KOPT-K1 (cell line): ENCODE measurements around the gene SUGT1.
"Not testable (repeated sequence)": the region's sequence is repeated elsewhere in the genome, so short reads cannot be mapped to it uniquely, and the experiment has no call there.

Experiments
- H3K27ac ChIP-seq: fragments of 200-600 bp; sonication (generic); 2 replicates; pipeline ENCODE4 v1.5.1; 2016; ENCODE audit warnings: antibody characterized with exemption, mild to moderate bottlenecking, low read depth, low read length; ENCODE audit not compliant: poor library complexity, severe bottlenecking
- H3K36me3 ChIP-seq: fragments of 200-600 bp; sonication (generic); 2 replicates; pipeline ENCODE4 v1.5.1; 2017; ENCODE audit warnings: antibody characterized with exemption, mild to moderate bottlenecking, low read length, moderate library complexity; ENCODE audit not compliant: insufficient read depth
- H3K9me3 ChIP-seq: fragments of 200-600 bp; sonication (generic); 2 replicates; pipeline ENCODE4 v1.5.1; 2017; ENCODE audit warnings: antibody characterized with exemption, low read length, mild to moderate bottlenecking; ENCODE audit not compliant: insufficient read depth, poor library complexity, severe bottlenecking

SUGT1 gene

DNA sequence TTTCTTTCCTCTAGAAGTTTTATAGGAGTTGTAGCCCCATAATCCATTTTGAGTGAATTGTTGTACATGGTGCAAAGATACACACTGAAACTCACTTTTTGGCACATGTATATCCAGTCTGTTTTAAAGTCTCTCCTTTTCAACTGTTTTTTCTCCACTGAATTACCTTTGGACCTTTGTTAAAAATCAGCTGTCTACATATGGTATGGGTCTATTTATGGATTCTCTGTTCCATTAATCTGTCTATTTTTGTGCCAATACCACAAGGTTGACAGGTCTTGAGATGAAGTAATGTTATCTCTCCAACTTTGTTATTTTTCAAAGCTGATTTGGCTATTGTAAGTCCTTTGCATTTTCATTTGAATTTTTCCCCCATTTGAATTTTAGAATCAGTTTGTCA is 5.7 kb upstream of the SUGT1 start:
- no peak overlapping the region for H3K27ac ChIP-seq
- H3K9me3 ChIP-seq = no peaks in the 10 kb centered on the region
- peaks cover 43% of the 10 kb centered on the region for H3K36me3 ChIP-seq

- H3K9me3 ChIP-seq = no peaks in the 10 kb centered on the region
- H3K27ac ChIP-seq = peak overlapping the region; percentile 98
- H3K36me3 ChIP-seq = peaks cover 33% of the 10 kb centered on the region
Measured at GRCh38 chr13:52650731-52651130, 1.9 kb upstream of the SUGT1 start.

DNA sequence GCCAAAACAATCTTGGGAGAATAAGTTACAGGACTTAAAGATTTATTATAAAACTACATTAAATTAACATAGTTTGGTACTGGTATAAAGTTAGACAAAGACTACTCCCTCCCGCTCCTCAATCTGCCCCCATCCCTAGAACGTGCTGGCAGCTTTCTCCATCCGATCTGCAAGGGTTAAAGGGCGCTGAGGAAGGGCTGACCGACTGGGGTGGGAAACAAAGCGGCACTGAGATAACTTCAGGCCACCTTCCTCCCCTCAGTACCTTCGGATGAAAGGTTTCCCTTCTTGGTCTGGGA is 790 bp upstream of the SUGT1 start:
- Histone ChIP-seq H3K27ac (peak overlapping the region; percentile 98), H3K9me3 (no peaks in the 10 kb centered on the region), H3K36me3 (peaks cover 44% of the 10 kb centered on the region)

DNA sequence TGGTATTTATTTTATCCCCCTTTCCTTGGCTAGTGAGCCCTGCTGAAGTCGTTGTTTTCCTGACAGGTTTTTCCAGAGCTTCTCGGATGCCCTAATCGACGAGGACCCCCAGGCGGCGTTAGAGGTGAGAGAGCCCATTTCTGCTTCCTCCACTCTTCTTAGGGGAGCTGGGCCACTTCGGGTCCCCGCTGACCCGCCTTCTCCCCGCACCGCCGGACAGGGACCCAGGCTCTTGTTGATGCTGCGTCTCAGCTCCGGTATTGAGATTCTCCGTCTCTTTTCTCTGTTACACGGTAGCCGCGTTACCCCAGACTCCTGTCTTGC is 306 bp downstream of the SUGT1 start:
- H3K9me3 ChIP-seq = no peaks in the 10 kb centered on the region
- peak overlapping the region; percentile 98 for H3K27ac ChIP-seq
- H3K36me3 ChIP-seq = peaks cover 55% of the 10 kb centered on the region

DNA sequence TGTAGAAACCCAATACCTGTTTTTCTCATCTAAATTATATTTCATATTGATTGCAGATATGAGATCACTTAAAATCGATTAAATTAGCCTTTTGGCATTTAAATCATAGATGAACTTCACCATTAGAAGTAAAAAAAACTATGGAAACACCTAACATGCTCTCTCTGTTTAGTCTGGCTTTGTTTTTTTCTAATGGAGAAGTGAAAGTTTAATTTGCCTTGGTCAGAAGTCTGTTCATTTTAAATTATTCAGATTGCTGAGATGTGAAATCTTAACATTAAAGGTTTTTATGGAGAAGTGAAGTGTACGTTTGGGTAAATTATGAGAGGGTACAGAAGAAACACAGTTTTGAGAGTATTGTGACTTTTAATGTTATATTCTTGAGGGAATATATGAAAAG is 6.7 kb downstream of the SUGT1 start:
- Histone ChIP-seq H3K9me3 (no peaks in the 10 kb centered on the region), H3K27ac (no peak overlapping the region), H3K36me3 (peaks cover 94% of the 10 kb centered on the region)

DNA sequence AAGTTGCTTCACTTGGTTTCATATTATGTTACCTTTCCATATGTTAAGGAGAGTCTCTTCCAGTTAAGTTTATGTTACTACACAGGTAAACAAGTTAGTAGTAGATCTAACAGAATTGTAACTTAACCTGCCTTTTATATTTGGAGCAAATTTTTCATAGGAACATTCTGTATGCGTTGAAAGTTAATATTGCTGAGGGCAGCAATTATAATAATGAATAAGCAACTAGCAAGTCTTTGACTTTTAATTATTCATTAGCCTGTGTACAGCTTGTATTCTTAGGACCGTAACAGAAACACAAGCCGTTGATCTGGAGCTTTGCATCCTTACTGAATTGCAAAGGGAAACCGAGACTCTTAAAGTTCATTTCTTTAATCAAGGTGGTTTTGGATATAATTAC is 11.6 kb downstream of the SUGT1 start:
- Histone ChIP-seq H3K27ac (no peak overlapping the region), H3K36me3 (peaks cover 95% of the 10 kb centered on the region), H3K9me3 (no peaks in the 10 kb centered on the region)

- H3K36me3 ChIP-seq = peaks cover 97% of the 10 kb centered on the region
- no peaks in the 10 kb centered on the region for H3K9me3 ChIP-seq
- H3K27ac ChIP-seq = no peak overlapping the region
Measured at GRCh38 chr13:52665325-52665724, 12.7 kb downstream of the SUGT1 start.

DNA sequence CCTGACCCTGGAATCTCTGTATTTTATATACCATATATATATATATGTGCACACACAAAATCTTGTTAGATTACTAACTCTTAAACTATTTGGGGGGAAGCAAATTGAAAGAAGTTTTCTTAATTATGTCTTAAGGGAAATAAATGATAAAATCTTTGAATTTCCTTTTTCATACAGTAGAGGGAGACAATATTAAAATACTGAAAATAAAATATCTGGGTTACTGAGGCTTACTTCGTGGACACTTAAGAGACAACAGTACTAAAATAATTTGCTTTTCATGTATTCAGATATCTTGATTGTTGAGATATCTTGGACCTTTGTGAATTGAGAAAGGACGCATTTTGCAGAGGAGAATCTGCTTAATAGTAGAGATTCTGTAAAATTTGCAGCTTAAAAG is 17.0 kb downstream of the SUGT1 start:
- H3K36me3 ChIP-seq = peaks cover 91% of the 10 kb centered on the region
- H3K9me3 ChIP-seq = no peaks in the 10 kb centered on the region
- H3K27ac ChIP-seq = no peak overlapping the region

- Histone ChIP-seq H3K36me3 (peaks cover 91% of the 10 kb centered on the region), H3K9me3 (no peaks in the 10 kb centered on the region), H3K27ac (no peak overlapping the region)
Measured at GRCh38 chr13:52670726-52671125, 18.1 kb downstream of the SUGT1 start.

DNA sequence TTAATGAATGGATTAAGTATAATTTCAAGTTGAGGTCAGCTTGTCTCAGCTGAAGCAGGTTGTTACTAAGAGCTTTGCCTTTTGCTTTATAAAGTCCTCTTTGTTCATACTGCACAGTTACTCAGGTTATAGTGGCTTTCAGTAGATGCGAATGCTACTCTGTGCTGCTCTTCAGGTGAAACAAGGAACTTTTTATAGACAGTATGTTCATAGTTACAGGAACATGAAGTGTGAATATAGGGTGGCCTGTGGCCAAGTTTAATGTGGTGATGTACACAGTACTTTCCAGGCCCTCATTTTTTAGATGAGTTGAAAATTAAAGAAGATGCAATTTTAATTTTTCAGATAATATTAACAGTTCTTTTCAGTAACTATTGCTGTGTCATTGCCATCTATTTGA is 20.8 kb downstream of the SUGT1 start:
- no peak overlapping the region for H3K27ac ChIP-seq
- peaks cover 91% of the 10 kb centered on the region for H3K36me3 ChIP-seq
- no peaks in the 10 kb centered on the region for H3K9me3 ChIP-seq

DNA sequence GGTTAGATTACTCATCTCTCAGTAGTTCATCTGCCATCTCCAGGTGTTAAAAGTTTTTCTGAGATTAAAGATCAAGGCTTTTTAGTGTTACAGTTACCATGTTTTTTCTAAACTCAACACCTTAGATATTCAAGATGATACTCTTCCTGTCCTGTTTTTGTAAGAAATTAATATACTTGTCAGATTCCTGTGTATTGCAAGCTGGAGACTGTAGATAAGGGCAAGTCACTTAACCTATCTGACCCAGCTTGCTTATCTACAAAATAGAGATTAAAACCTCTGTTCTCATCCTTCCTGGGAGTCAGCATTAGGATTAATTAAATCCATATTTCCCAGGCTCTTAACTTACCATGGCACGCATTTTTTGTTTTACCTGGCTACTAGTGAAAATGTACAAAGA is 25.2 kb downstream of the SUGT1 start:
- peaks cover 93% of the 10 kb centered on the region for H3K36me3 ChIP-seq
- no peak overlapping the region for H3K27ac ChIP-seq

GRCh38 chr13:52685806-52686205 is 33.2 kb downstream of the SUGT1 start:
- not testable (repeated sequence) for H3K9me3 ChIP-seq, H3K27ac ChIP-seq
- peaks cover 78% of the 10 kb centered on the region for H3K36me3 ChIP-seq

More for the DNA sequence above, 25.2 kb downstream of the SUGT1 start:
- no peaks in the 10 kb centered on the region for H3K9me3 ChIP-seq

GRCh38 chr13:52686376-52686775 is 33.7 kb downstream of the SUGT1 start:
- H3K36me3 ChIP-seq = peaks cover 73% of the 10 kb centered on the region
- no peaks in the 10 kb centered on the region for H3K9me3 ChIP-seq
- no peak overlapping the region for H3K27ac ChIP-seq

- H3K27ac ChIP-seq = no peak overlapping the region
- H3K9me3 ChIP-seq = no peaks in the 10 kb centered on the region
- H3K36me3 ChIP-seq = peaks cover 9% of the 10 kb centered on the region; the same call in 1 of the 2 replicates
Measured at GRCh38 chr13:52695856-52696255, 43.2 kb downstream of the SUGT1 start.

DNA sequence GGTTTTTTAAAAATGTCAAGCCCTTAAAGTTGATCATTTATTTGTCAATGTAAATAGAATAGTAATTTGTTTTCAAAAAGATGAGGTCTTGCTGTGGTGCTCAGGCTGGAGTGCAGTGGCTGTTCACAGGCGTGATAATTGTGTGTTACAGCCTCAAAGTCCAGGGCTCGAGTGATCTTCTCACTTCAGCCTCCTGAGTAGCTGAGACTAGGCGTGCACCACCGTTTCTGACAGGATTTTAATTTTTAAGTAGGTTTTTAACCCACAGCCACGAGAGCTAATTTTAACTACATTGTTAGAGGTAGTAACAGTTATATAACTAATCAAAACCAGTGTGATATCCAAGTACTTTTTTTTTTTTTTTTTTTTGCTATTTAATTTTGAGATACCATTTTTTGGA is 43.9 kb downstream of the SUGT1 start:
- Histone ChIP-seq H3K36me3 (peaks cover 9% of the 10 kb centered on the region; the same call in 1 of the 2 replicates), H3K9me3 (no peaks in the 10 kb centered on the region), H3K27ac (no peak overlapping the region)

- H3K27ac ChIP-seq = no peak overlapping the region
- peaks cover 9% of the 10 kb centered on the region; the same call in 1 of the 2 replicates for H3K36me3 ChIP-seq
- no peaks in the 10 kb centered on the region for H3K9me3 ChIP-seq
Measured at GRCh38 chr13:52701728-52702465, 49.3 kb downstream of the SUGT1 start.
